Astrocyte of the cerebellum (primary cell): Measurements from ENCODE around the gene ARL8A.

ENCODE experiments used
- DNase-seq: peaks from one replicate; pipeline ENCODE4 v3.0.0-alpha.2; 2011; ENCODE audit warnings: low read depth
- H3K4me3 ChIP-seq: 2 replicates; pipeline ENCODE4 v1.5.1; 2011; ENCODE audit warnings: mild to moderate bottlenecking, low read depth, low read length, moderate library complexity
- CTCF ChIP-seq: IDR thresholded peaks from 2 replicates; pipeline ENCODE4 v1.5.1; 2012; ENCODE audit warnings: low read length, low read depth, moderate library complexity, mild to moderate bottlenecking; ENCODE audit errors: missing control alignments
- in situ Hi-C: cut with HindIII; loops from 2 replicates; pipeline ENCODE4 v1.10.0; 2017; ENCODE audit warnings: low sequenced_read_pairs

ARL8A gene

GRCh38 chr1:202086579-202087350 is 57.8 kb downstream of the ARL8A start:
- H3K4me3 ChIP-seq = no peak overlapping the region
- in situ Hi-C loops = no loop called here
- no peak for DNase-seq
- no peak for TF ChIP-seq CTCF

GRCh38 chr1:202085682-202086373 is 58.7 kb downstream of the ARL8A start:
- in situ Hi-C loops = no loop called here
- no peak for DNase-seq
- no peak overlapping the region for H3K4me3 ChIP-seq
- TF ChIP-seq CTCF = no peak

- H3K4me3 ChIP-seq = no peak overlapping the region
- no peak for TF ChIP-seq CTCF
- in situ Hi-C loops = no loop called here
- DNase-seq = no peak
Measured at GRCh38 chr1:202084791-202085681, 59.5 kb downstream of the ARL8A start.
